ENCODE data around the gene C17orf114.

C17orf114 gene

DNA sequence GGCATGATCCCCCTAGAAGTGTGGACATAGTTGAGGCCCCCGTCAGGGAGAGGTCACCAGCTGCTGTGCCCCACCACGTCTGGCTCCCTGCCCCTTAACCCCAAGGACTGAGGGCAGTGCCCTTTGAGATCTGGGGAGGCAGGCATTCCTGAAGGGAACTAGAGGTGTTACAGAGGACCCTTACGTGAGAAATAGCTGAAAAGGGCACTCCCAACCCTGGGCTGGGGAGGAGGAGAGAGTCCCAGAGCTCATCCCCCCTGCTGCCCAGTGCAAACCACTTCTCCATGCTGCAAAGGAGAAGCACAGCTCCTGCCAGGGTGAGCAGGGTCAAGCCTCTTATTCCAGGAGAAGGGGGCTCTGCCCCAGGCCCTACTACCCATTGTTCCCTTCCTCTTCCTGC is 20.7 kb upstream of the C17orf114 start:
- DNase-seq: no peak

DNA sequence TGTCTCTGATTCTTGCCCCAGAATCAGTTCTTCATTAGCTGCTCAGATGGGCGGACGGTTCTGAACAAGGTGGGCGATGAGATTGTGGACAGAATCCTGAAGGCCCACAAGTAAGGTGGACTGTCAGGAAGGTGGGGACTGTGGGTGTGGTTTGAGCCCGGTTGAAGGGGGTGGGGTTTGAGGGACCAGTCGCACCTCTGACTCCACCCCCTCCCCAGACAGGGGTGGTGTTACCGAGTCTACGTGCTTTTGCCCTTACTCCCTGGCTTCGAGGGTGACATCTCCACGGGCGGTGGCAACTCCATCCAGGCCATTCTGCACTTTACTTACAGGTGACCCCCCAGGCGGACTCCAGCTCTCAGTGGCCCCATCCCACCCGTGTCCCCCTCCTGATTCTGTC is 16.1 kb upstream of the C17orf114 start:
- no peak for DNase-seq

- no peak for DNase-seq
Measured at GRCh38 chr17:4816826-4817225, 14.7 kb upstream of the C17orf114 start.

GRCh38 chr17:4815043-4815675 is 13.0 kb upstream of the C17orf114 start:
- DNase-seq: no peak

DNA sequence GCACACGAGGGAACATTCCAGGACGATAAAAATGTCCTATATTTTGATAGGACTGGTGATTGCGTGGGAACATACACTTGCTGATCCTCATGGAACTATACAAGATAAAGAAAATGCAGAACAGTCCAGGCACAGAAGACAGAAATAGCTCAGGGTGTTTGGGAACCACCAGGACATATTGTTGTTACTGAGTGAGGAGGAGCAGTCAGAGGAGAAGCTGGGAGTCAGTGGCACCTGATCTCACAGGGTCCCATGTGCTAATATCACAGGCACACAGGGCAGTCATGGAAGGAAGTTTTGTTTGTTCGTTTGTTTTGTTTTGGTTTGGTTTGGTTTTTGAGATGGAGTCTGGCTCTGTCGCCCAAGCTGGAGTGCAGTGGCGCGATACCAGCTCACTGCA is 10.6 kb upstream of the C17orf114 start:
- no peak for DNase-seq

DNA sequence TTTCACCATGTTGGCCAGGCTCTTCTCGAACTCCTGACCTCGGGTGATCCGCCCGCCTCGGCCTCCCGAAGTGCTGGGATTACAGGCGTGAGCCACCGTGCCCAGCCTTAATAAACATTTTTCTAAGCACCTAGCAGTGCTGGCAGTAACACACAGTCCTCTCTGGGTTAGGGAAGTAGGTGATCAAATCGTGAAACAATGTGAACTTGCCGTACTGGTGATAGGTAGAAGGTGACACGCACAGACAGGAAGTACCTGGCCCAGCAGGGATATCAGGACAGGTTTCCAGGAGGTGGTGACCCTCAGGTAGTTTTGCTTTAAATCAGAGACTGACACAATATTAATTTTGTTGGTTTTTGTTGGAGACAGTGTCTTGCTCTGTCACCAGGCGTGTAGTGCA is 9.3 kb upstream of the C17orf114 start:
- DNase-seq: no peak

GRCh38 chr17:4810696-4811290 is 8.7 kb upstream of the C17orf114 start:
- no peak for DNase-seq

DNA sequence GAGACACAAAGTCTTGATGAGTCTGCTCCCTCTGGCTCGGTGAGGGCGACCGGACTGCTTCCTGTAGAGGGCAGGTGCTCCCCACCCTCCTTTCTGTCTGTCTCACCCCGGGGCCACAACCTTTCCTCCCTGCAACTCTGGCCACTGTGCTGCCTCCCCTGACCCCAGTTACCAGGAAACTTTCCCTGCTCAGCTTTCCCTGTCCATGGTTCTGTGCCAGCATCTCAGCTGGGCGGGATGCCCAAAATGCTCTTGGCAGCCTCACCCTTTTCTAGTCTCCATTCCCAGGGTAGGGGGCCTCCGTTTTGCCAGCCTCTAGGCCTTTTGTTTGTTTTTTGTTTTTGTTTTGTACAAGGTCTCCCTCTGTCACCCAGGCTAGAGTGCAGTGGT is 6.2 kb upstream of the C17orf114 start:
- DNase-seq: no peak

DNA sequence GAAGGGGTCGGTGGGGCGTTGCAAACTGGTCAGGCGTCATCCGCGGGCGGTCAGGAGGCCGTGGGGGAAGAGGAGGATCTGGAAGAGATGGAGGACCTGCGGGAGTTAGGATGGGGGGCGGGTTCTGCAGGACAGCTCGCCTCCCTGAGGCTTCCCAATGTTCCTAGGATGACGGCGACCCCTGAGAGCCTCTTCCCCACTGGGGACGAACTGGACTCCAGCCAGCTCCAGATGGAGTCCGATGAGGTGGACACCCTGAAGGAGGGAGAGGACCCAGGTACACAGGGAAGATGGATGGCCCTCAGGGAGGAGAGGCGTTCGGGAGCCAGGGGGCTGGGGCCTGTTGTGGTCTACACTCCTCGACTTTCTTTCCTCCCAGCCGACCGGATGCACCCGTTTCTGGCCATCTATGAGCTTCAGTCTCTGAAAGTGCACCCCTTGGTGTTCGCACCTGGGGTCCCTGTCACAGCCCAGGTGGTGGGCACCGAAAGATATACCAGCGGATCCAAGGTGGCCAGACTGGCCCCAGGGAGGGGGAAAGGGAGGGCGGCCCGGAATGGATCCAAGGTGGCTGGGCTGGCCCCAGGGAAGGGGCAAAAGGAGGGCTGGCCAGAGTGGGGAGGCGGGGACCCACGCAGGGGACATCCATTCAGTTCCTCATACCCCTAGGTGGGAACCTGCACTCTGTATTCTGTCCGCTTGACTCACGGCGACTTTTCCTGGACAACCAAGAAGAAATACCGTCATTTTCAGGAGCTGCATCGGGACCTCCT is 5.7 kb upstream of the C17orf114 start:
- no peak for DNase-seq

DNA sequence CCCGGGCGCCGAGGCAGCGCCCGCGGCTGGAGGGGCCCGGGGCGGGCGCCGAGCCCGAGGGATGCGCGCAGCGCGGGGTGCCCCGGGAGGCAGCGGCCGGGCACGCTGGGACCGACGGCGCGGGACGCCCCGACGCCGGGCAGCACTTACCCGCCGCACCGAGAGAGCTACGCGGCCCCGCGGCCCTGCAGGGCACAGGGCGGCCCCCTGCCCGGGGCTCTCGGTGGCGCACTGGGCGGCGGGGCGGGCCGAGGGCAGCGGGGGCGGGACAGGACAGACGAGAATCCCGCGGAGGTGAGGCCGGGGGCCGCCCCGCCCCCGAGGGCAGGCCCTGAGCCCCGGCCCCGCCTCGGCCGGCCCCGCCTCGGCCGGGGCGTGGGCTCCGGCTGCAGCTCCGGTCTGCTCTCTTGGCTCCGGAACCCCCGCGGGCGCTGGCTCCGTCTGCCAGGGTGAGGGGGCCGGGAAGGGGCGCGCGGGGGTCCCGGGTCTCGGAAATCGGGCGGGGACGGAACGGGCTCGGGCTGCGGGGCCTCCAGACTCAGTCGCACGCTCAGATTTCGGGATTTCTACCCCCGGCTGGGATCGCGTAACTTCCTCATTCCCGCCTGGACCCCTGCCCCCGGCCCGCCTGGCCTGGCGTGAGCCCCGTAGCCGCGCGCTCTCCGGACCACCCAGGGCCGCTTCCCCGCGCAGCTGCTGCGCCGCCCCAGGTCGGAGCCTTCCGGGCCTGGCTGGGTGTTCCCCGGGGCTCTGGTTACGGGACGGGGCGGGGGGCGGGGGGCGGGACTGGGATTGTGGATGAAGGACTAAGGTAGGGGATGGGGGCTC is 4.9 kb upstream of the C17orf114 start, which contains the start of gene PLD2:
Gene PLD2, plus strand, starts transcription at position 376 of the 828 bp plus-strand sequence. CDS start 621 bp downstream, outside the sequence.
- DNase-seq: peak; percentile 94

- no peak for DNase-seq
Measured at GRCh38 chr17:4806456-4806776, 4.3 kb upstream of the C17orf114 start.

DNA sequence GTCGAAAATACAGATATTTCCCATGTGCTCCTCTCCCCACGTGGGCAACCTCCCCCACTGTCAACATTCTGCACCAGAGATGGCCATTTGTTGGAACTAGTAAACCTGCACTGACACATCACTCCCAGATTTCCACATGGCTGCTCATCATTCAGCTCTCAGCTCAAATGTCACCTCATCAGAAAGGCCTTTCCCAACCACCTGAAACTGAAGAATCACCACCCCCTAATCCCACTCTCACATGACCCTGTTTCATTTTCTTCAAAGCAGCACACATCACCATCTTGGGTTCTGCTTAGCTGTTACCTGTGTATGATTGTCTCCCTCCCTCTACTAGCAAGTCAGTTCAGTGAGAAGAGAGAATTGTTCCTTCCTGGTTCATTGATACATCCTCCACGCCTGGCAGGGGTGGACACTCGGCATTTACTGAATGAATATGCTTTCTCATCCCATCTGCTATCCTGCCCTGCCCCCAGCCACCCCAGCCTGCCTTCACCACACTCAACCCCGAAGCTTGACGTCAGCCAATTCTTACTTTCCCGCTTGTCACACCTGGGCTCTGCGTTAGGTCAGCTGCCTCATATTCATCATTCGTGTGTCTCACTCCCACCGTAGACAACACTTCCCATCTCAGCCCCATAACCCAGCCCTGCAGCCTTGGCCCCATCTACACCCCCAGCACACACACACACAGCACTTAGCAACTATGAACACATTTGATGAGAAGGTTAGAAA is 1.5 kb downstream of the C17orf114 start:
- DNase-seq: no peak

GRCh38 chr17:4796552-4796920 is 5.6 kb downstream of the C17orf114 start:
- DNase-seq: peak; percentile 70

DNA sequence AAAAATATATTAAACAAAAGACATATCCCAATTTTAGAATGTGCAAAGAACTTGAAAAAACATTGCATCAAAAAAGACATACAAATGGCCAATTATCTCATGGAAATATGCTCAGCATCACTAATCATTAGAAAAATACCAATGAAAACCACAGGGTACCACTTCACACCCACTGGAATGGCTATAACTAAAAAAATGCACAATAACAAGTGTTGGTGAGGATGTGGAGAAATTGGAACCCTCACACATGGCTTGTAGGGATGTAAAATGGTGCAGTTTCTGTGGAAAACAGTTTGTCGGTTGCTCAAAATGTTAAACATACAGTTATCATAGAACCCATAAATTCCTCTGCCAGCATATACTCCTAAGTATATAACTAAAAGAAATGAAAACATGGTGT is 7.0 kb downstream of the C17orf114 start:
- DNase-seq: no peak

GRCh38 chr17:4790705-4791088 is 11.4 kb downstream of the C17orf114 start:
- no peak for DNase-seq

GRCh38 chr17:4789951-4790704 is 12.0 kb downstream of the C17orf114 start:
- DNase-seq: peak; percentile 88

GRCh38 chr17:4789701-4789950 is 12.5 kb downstream of the C17orf114 start:
- DNase-seq: no peak

GRCh38 chr17:4788807-4789700 is 13.1 kb downstream of the C17orf114 start, which contains the start of gene GLTPD2:
Gene GLTPD2, plus strand, starts transcription at chr17:4788964. Its CDS starts 48 bp downstream, at chr17:4789012.
- DNase-seq: no peak

DNA sequence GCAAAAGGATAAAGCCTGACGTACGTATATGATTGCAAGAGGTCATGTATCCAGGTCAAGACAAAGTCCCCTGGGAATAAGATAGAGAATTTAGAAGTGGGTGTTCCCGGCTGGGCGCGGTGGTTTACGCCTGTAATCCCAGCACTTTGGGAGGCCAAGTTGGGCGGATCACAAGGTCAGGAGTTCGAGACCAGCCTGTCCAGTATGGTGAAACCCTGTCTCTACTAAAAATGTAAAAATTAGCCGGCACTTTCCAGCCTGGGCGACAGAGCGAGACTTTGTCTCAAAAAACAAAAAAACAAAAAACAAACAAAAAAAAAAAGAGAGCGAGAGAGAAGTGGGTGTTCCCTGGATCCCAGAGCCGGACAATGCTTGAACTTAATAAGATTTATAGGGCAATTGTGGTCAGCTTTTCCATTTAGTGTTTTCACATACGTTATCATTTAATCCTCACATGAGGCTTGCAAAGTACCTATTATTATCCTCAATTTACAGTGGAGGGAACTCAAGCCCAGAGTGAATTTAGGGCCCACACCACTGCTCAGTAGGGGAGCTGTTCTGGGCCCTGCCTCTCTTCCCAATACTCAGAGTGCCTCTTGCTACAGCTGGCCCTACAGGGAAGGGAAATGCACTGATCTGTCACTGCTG is 13.8 kb downstream of the C17orf114 start:
- DNase-seq: no peak

DNA sequence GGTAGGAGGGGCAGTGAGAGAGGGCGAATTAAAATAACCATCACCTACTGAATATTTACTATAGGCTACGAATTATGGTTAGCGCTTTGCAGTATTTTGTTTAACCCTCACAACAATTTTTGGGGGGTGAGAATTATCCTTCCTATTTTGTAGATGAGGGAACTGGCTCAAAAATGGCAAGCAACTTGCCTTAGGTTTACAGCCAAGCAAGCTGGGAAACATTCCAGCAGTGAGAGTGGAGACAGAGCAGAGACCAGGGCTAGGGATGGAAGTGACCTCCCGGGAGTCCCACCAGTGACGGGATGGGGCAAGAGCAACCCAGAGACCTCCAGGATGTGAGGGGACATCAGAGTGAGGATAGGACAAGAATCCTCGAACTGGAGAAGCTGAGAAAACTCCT is 15.6 kb downstream of the C17orf114 start:
- no peak for DNase-seq

GRCh38 chr17:4786106-4786511 is 16.0 kb downstream of the C17orf114 start, which contains the start of gene VMO1:
Gene VMO1, minus strand, starts transcription at chr17:4786364. Its CDS starts 12 bp downstream, at chr17:4786352.
- DNase-seq: peak; percentile 29
